GM12878 (cell line): ENCODE measurements around the gene NXN. TPM values are rescaled to one million over a fixed set of nuclear protein-coding genes. Genes with fewer than 3 reads are reported as not detected.

Experiments used
- BACH1 ChIP-seq: fragments of 450-650 bp; IDR thresholded peaks from 2 replicates; pipeline ENCODE4 v1.6.1; 2017; ENCODE audit warnings: mild to moderate bottlenecking, borderline replicate concordance
- CHD2 ChIP-seq: IDR thresholded peaks from 2 replicates; pipeline ENCODE4 v1.6.1; 2011; ENCODE audit warnings: low read depth, low read length, improper control_type of control experiment, borderline replicate concordance
- CHD4 ChIP-seq: fragments of 200-600 bp; sonication (generic); IDR thresholded peaks from 2 replicates; pipeline ENCODE4 v1.6.1; 2016; ENCODE audit warnings: mild to moderate bottlenecking
- DPF2 ChIP-seq: fragments of 450-650 bp; IDR thresholded peaks from 2 replicates; pipeline ENCODE4 v1.6.1; 2017; ENCODE audit warnings: mild to moderate bottlenecking
- EED ChIP-seq: sonication (generic); IDR thresholded peaks from 2 replicates; pipeline ENCODE4 v1.6.1; 2016; ENCODE audit warnings: antibody characterized with exemption, low read depth
- ESRRA ChIP-seq: IDR thresholded peaks from 2 replicates; pipeline ENCODE4 v1.6.1; 2012; ENCODE audit warnings: mild to moderate bottlenecking, low read length, improper control_type of control experiment
- KDM1A ChIP-seq: fragments of 200-600 bp; sonication (generic); IDR thresholded peaks from 2 replicates; pipeline ENCODE4 v1.6.1; 2016; ENCODE audit warnings: borderline replicate concordance
- MYC ChIP-seq: IDR thresholded peaks from 2 replicates; pipeline ENCODE4 v1.6.1; 2011; ENCODE audit warnings: mild to moderate bottlenecking, low read length, moderate library complexity, inconsistent platforms; ENCODE audit not compliant: insufficient read depth, insufficient replicate concordance, insufficient read length, severe bottlenecking
- NR2C1 ChIP-seq: fragments of 450-650 bp; IDR thresholded peaks from 2 replicates; pipeline ENCODE4 v1.6.1; 2017; ENCODE audit warnings: antibody characterized with exemption, mild to moderate bottlenecking, moderate library complexity
- NR2F1 ChIP-seq: fragments of 450-650 bp; conservative IDR thresholded peaks from 2 replicates; pipeline ENCODE4 v1.6.1; 2017; ENCODE audit warnings: mild to moderate bottlenecking
- SP1 ChIP-seq: IDR thresholded peaks from one replicate; pipeline ENCODE4 v1.6.1; 2011; ENCODE audit warnings: low read depth, low read length
- SUZ12 ChIP-seq: fragments of 200-600 bp; sonication (generic); IDR thresholded peaks from one replicate; pipeline ENCODE4 v1.6.1; 2018; ENCODE audit warnings: antibody characterized with exemption, mild to moderate bottlenecking; ENCODE audit not compliant: unreplicated experiment
- ZNF622 ChIP-seq: fragments of 450-650 bp; IDR thresholded peaks from 2 replicates; pipeline ENCODE4 v1.6.1; 2017; ENCODE audit warnings: mild to moderate bottlenecking, inconsistent platforms
- polyA plus RNA-seq, 11 experiments: library from polyadenylated mRNA; depleted of rRNA in 4 of 11; unstranded in 6 of 11; stranded (reverse) in 5 of 11; fragments of >200 nt; fragmentation: Nextera tagmentation in 4 of 11; fragmentation: Illumina TruSeq in 1 of 11; extraction: Ambion mirVana in 4 of 11; extraction: Trizol in 1 of 11; gene quantifications; 1 replicate in 1 of 11; 2 replicates in 10 of 11; pipeline versions ENCODE4 v1.2.1 to v1.2.3, GENCODE V29; 2011 to 2016; ENCODE audit warnings: inconsistent platforms in 2 of 11, missing spikeins in 2 of 11, low read depth in 1 of 11
- total RNA-seq, 4 experiments: library from RNA; depleted of rRNA in 3 of 4; stranded (reverse); fragments of >200 nt in 3 of 4; fragmentation: Illumina TruSeq in 1 of 4; extraction: Trizol in 1 of 4; gene quantifications; 2 replicates each; pipeline versions ENCODE4 v1.2.1 to v1.2.3, GENCODE V29; 2013 to 2021
- TF ChIP-seq, protein P1 (sequence below): IDR thresholded peaks from 2 replicates; pipeline ENCODE4 v1.6.1; 2011; ENCODE audit warnings: borderline replicate concordance, low read depth, mild to moderate bottlenecking, moderate library complexity, low read length; ENCODE audit not compliant: insufficient read depth, poor library complexity, severe bottlenecking
- TF ChIP-seq, protein P2 (sequence below): fragments of 450-650 bp; IDR thresholded peaks from 2 replicates; pipeline ENCODE4 v1.6.1; 2018; ENCODE audit warnings: mild to moderate bottlenecking, low read depth, moderate library complexity; ENCODE audit not compliant: partially characterized antibody
- TF ChIP-seq, protein P3 (sequence below): fragments of 450-650 bp; IDR thresholded peaks from 2 replicates; pipeline ENCODE4 v1.6.1; 2017; ENCODE audit warnings: antibody characterized with exemption, mild to moderate bottlenecking, moderate library complexity
- TF ChIP-seq, protein P4 (sequence below): IDR thresholded peaks from 2 replicates; pipeline ENCODE4 v1.6.1; 2012; ENCODE audit warnings: low read depth, low read length, improper control_type of control experiment
- TF ChIP-seq, protein P5 (sequence below): fragments of 450-650 bp; IDR thresholded peaks from 2 replicates; pipeline ENCODE4 v1.6.1; 2018; ENCODE audit warnings: borderline replicate concordance, mild to moderate bottlenecking; ENCODE audit not compliant: partially characterized antibody

The NXN gene
- total and polyA plus RNA-seq, 10 of the 15 experiments (the other 5 are each of a cell fraction or from before 2014, with no cell fraction given) = 0.04 to 1.2 (median 0.30) TPM

DNA sequence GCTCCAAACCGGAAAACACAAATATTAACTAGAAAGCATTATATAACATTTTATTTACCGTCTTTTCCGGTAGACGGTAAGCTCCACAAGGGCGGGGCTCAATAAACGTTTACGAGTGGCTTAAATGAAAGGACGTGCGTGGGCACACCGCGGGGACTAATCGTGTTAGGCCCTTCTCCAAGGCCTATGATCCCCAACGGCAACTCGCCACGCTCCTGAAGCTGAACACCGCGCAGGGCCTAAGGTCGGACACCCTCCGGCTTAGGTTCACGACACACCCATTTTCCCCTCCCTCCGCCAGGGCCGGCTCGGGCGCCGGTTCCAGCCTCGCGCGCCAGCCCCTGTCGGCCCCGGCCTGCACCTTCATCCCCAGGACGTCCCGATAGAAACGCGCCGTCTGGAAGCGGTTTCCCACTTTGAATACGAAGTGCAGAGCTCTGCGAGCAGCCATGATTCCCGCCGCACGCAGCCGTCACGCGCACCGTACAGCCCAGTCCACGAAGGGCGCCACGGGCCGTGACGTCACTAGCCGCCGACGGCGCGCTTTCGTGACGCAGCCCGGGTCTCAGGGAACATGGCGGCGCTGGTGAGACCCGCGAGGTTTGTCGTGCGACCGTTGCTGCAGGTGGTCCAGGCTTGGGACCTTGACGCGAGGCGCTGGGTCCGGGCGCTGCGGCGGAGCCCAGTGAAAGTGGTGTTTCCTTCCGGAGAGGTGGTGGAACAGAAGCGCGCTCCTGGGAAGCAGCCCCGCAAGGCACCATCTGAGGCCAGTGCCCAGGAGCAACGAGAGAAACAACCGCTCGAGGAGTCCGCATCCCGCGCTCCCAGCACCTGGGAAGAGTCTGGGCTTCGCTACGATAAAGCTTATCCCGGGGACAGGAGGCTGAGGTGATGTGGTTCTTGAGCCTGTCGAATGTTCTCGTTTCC lies 197.5 kb downstream of the NXN start, which contains the start of the genes GLOD4 and MRM3 (continued):
- TF ChIP-seq, protein P1, sequence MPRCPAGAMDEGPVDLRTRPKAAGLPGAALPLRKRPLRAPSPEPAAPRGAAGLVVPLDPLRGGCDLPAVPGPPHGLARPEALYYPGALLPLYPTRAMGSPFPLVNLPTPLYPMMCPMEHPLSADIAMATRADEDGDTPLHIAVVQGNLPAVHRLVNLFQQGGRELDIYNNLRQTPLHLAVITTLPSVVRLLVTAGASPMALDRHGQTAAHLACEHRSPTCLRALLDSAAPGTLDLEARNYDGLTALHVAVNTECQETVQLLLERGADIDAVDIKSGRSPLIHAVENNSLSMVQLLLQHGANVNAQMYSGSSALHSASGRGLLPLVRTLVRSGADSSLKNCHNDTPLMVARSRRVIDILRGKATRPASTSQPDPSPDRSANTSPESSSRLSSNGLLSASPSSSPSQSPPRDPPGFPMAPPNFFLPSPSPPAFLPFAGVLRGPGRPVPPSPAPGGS = no peak
- TF ChIP-seq, protein P2, sequence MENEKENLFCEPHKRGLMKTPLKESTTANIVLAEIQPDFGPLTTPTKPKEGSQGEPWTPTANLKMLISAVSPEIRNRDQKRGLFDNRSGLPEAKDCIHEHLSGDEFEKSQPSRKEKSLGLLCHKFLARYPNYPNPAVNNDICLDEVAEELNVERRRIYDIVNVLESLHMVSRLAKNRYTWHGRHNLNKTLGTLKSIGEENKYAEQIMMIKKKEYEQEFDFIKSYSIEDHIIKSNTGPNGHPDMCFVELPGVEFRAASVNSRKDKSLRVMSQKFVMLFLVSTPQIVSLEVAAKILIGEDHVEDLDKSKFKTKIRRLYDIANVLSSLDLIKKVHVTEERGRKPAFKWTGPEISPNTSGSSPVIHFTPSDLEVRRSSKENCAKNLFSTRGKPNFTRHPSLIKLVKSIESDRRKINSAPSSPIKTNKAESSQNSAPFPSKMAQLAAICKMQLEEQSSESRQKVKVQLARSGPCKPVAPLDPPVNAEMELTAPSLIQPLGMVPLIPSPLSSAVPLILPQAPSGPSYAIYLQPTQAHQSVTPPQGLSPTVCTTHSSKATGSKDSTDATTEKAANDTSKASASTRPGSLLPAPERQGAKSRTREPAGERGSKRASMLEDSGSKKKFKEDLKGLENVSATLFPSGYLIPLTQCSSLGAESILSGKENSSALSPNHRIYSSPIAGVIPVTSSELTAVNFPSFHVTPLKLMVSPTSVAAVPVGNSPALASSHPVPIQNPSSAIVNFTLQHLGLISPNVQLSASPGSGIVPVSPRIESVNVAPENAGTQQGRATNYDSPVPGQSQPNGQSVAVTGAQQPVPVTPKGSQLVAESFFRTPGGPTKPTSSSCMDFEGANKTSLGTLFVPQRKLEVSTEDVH = peak; percentile 67
- no peak for TF ChIP-seq ZNF622
- peak; percentile 69 for TF ChIP-seq NR2C1
- TF ChIP-seq, protein P3, sequence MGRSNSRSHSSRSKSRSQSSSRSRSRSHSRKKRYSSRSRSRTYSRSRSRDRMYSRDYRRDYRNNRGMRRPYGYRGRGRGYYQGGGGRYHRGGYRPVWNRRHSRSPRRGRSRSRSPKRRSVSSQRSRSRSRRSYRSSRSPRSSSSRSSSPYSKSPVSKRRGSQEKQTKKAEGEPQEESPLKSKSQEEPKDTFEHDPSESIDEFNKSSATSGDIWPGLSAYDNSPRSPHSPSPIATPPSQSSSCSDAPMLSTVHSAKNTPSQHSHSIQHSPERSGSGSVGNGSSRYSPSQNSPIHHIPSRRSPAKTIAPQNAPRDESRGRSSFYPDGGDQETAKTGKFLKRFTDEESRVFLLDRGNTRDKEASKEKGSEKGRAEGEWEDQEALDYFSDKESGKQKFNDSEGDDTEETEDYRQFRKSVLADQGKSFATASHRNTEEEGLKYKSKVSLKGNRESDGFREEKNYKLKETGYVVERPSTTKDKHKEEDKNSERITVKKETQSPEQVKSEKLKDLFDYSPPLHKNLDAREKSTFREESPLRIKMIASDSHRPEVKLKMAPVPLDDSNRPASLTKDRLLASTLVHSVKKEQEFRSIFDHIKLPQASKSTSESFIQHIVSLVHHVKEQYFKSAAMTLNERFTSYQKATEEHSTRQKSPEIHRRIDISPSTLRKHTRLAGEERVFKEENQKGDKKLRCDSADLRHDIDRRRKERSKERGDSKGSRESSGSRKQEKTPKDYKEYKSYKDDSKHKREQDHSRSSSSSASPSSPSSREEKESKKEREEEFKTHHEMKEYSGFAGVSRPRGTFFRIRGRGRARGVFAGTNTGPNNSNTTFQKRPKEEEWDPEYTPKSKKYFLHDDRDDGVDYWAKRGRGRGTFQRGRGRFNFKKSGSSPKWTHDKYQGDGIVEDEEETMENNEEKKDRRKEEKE = no peak
- TF ChIP-seq NR2F1 = peak; percentile 71
- peak; percentile 79 for TF ChIP-seq BACH1
- TF ChIP-seq, protein P4, sequence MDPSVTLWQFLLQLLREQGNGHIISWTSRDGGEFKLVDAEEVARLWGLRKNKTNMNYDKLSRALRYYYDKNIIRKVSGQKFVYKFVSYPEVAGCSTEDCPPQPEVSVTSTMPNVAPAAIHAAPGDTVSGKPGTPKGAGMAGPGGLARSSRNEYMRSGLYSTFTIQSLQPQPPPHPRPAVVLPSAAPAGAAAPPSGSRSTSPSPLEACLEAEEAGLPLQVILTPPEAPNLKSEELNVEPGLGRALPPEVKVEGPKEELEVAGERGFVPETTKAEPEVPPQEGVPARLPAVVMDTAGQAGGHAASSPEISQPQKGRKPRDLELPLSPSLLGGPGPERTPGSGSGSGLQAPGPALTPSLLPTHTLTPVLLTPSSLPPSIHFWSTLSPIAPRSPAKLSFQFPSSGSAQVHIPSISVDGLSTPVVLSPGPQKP = peak; percentile 54; the same call in 1 of the 2 replicates
- no peak for TF ChIP-seq KDM1A
- TF ChIP-seq DPF2 = peak; percentile 75
- no peak for TF ChIP-seq CHD4
- peak; percentile 91 for TF ChIP-seq CHD2
- peak; percentile 89 for TF ChIP-seq MYC
- TF ChIP-seq ESRRA = no peak
- TF ChIP-seq SUZ12 = no peak
- TF ChIP-seq, protein P5, sequence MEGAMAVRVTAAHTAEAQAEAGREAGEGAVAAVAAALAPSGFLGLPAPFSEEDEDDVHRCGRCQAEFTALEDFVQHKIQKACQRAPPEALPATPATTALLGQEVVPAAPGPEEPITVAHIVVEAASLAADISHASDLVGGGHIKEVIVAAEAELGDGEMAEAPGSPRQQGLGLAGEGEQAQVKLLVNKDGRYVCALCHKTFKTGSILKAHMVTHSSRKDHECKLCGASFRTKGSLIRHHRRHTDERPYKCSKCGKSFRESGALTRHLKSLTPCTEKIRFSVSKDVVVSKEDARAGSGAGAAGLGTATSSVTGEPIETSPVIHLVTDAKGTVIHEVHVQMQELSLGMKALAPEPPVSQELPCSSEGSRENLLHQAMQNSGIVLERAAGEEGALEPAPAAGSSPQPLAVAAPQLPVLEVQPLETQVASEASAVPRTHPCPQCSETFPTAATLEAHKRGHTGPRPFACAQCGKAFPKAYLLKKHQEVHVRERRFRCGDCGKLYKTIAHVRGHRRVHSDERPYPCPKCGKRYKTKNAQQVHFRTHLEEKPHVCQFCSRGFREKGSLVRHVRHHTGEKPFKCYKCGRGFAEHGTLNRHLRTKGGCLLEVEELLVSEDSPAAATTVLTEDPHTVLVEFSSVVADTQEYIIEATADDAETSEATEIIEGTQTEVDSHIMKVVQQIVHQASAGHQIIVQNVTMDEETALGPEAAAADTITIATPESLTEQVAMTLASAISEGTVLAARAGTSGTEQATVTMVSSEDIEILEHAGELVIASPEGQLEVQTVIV = no peak
- 0 out of 2 replicates have a peak, but pooled peaks have one; percentile 36 for TF ChIP-seq EED
- peak; percentile 75 for TF ChIP-seq SP1
